Measurements from ENCODE around the gene TM4SF5.

DNA sequence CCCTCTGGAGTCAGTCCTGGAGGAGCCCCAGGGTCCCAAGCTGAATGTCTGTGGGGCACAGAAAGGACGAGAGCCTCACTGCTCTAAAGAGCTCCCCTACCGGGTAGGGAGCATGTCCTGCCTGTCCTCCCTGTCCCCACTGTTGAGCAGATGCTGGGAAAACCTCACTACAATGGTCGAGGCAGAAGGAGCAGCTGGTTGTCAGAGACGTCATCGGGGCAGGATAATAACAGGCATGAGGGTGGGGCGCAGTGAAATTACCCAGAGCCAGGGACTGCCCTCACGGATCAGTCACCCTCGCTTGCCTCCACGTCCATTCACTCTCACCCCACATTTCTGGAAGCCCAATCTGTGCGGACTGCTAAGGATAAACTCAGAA is 538 bp downstream of the TM4SF5 start:
- TF ChIP-seq, protein P1, sequence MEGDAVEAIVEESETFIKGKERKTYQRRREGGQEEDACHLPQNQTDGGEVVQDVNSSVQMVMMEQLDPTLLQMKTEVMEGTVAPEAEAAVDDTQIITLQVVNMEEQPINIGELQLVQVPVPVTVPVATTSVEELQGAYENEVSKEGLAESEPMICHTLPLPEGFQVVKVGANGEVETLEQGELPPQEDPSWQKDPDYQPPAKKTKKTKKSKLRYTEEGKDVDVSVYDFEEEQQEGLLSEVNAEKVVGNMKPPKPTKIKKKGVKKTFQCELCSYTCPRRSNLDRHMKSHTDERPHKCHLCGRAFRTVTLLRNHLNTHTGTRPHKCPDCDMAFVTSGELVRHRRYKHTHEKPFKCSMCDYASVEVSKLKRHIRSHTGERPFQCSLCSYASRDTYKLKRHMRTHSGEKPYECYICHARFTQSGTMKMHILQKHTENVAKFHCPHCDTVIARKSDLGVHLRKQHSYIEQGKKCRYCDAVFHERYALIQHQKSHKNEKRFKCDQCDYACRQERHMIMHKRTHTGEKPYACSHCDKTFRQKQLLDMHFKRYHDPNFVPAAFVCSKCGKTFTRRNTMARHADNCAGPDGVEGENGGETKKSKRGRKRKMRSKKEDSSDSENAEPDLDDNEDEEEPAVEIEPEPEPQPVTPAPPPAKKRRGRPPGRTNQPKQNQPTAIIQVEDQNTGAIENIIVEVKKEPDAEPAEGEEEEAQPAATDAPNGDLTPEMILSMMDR (IDR thresholded peaks at IDR 0.05), result no peak
- no peak for TF ChIP-seq POLR2A (IDR thresholded peaks at IDR 0.05)

Measured in tibial nerve (tissue), 3 donors.